GM21529 (cell line): Measurements from ENCODE around the gene ABCC8.

Experiments used
- ATAC-seq: cut with Tn5 transposase; IDR thresholded peaks from one replicate; pipeline ENCODE4 v1.9.1; 2021; ENCODE audit not compliant: unreplicated experiment

ABCC8 gene

DNA sequence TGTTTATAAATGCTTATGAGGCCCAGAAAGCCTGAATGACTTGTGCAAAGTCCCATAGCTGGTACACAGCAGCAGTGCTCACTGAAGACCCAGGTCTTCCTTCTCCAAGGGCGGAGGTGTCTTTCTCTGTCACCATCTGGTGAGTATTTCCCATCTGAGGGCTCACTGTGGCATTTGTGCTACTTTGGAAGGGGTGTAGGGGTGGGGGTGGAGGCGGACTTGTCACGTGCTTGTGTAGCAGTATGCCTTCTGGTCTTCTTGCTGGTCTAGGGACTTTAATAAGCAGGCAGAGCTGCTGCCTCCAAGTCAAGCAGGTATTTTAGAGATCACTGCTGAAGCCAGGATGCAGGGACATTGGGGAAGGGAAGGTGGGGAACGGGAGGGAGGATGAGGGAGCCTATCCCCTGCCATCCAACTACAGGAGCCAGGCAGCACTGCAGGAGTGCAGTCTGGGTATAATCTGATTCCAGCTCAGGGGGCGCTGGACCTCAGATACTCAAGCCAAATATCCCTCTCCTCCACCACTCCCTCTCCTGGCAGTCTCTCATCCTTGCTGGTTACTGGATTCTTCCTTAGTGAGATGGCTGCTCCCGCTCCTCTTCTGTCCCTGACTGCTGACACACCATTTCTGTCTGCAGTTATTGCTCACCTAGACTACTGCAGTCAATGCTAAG, 3.4 kb downstream of the ABCC8 start:
- ATAC-seq, result no peak

DNA sequence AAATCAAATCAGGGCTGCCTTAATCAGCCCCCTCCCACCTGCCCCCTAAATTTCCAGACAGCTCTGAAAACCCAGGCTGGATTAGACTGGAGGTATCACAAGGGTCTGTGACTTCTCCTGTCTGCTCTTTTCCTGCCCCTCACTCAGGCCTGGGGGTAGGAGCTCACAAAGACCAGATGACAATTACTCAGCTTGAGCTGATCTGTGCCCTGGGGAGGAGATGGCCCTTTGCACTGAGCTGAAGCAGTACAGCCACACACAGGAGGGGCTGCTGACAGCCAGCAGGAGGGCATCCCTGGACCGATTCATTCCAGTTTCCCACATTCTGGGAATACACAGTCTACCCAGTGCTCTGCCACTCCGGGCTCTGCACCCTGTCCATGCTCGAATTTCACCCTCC, 4.2 kb downstream of the ABCC8 start:
- ATAC-seq, result no peak

DNA sequence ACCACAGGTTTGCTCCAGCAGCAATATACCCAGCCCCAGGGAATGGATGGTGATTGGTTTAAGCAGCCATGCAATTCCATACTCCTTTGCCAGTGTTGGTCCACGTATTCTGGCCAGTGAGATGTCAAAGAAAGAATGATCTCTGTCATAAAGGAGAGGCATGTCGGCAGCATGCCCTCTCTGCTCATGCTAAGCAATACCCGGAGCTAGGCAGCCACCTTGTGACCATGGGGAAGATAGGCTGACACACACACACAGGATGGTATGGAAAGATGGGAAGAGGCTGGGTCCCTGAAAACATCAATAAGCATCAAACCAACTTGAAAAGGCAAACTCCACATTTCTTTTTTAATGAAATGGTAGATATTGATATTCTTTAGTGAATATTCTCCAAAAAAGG, 5.1 kb downstream of the ABCC8 start:
- no peak for ATAC-seq

DNA sequence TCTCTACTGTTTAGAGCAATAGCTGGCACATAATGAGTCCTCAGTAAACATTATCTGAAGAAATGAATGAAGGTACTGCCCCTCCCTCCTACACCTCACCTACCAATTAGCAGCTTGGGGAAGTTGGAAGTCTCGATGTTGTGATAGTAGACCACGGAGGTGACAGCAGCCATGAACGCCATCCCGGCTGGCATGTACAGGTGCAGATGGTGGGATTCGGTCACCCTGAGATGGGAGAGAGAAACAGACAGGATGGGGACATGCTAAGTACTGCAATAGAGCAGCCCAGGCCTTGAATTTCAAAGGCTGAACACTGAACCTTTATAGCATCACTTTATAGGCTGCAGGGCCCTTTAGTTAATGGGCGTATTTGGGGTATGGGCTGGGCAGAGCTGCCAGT, 6.6 kb downstream of the ABCC8 start:
- ATAC-seq, result no peak

DNA sequence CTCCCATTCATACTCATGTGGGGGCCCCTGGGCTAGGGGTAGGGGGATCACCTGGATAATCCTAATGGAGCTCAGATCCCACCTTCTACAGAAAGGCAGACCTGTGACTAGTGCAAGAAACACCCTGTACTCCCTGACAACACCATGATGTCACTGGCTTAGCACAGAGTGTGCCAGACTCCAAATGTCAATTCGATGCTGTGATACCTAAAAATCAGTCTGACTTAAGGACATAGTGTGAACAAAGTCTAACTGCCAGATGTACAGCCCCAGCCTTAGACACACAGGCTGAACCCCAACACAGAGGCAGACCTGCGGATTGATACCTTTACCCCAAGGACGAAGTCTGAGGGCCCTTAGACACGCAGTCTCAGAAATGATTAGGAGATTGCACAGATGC, 8.5 kb downstream of the ABCC8 start:
- ATAC-seq, result no peak

DNA sequence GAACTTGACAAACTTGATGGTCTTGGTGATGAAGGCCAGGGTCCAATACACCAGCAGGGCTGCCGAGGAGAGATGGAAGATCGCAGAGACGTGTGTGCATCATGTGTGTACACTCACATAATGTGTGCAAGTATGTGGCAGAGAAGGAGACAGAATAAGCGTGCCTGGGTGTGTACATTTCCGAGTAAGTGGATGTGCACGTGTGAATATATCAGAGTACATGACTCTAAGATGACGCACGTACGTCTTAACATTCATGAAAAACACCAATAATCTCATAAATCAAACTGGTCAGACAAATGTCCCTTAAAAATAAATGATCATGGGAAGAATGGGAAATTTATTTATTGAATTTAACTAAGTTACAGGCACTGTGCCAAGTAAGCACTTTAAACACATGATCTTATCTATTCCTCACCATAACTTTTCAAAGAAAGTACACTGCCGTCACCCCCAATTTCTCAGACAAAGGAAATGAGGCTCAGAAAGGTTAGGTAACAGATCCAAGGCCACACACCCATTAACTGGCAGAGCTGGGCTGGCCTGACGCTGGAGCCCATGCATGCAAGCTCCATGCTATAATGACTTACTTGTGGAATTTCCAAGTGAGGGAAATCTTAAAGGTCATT, 13.0 kb downstream of the ABCC8 start:
- no peak for ATAC-seq

DNA sequence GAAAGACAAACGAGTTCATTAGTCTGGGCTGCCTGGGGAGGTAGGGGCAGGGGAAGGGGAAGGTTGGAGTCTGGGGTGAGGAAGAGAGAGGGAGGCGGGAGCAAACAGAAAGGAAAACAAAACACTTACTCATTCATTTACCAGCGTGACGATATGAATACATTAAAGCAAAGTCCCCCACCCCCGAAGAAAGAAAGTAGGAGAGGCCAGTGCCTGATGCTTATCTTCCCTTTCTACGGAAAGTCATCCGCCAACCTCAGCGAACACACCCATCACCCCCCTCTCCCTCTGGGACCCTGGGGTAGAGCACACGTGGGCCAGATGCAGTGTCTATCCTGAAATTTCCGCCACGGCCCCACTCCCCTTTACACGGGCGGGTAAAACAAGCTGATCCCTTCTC, 13.7 kb downstream of the ABCC8 start:
- no peak for ATAC-seq

DNA sequence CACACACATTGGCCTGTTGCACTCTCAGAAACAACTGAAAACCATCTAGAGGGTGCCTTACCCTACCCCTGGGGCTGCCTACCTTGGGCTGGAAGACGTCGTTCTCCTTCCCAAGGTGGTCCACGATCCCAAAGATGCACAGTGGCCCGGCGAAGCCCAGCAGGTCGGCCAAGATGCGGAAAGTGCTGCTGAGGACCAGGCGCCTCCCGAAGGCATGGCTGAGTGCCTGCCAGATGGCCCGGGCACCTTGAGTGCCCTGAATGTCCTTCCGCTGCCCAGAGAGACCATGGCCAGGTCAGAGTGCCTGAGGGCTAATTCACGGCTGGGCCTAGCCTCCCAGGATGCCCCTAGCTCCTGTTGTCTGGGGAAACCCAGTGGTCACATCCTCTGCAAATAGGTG, 16.2 kb downstream of the ABCC8 start:
- no peak for ATAC-seq

DNA sequence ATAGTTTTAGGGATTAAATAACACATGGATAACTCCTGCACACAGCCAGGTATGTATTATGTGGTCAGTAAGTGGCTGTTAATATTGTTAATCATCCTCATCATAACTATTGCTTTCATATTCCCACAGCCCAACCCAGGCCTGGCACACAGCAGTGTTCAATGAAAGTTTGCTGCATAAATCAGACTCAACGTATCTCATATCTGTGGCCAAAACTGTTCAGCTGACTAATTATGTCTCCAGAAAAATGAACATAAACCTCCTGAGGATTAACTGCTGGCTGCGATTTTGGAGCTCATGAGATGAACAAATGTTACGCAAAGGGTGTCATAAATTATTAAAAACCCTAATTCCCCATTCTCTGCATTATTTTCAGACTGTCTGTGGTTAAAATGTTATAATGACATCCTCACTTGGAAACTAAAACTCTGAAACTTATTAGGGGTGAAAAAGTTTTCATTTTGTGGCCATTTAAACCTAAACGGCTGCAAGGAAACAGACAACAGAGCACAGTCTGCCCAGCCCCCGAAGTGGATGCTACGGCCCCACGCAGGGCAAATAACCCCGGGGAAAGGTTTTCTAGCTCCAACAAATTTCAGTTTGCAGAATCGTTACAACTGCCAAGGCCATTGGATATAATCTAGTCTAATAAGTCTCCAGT, 17.3 kb downstream of the ABCC8 start:
- ATAC-seq, result no peak

DNA sequence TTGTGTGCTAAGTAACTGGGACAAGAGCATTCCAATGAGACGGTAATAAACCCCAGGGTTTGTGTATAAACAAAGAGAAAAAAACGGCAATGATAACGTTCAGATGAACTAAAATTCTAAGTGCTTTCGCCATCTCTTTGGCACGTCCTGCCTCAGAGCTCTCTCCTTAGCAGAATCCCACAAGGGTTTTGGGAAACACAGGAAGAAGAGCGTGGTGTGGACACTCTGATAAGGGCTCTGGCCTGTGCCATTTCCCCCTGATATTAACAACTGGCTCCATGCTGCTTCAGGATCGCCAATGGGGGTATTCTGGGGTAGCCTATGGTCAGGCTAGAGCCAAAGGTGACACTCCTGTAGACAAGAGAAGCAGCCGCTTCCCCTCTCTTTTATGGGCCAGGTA, 18.4 kb downstream of the ABCC8 start:
- no peak for ATAC-seq

DNA sequence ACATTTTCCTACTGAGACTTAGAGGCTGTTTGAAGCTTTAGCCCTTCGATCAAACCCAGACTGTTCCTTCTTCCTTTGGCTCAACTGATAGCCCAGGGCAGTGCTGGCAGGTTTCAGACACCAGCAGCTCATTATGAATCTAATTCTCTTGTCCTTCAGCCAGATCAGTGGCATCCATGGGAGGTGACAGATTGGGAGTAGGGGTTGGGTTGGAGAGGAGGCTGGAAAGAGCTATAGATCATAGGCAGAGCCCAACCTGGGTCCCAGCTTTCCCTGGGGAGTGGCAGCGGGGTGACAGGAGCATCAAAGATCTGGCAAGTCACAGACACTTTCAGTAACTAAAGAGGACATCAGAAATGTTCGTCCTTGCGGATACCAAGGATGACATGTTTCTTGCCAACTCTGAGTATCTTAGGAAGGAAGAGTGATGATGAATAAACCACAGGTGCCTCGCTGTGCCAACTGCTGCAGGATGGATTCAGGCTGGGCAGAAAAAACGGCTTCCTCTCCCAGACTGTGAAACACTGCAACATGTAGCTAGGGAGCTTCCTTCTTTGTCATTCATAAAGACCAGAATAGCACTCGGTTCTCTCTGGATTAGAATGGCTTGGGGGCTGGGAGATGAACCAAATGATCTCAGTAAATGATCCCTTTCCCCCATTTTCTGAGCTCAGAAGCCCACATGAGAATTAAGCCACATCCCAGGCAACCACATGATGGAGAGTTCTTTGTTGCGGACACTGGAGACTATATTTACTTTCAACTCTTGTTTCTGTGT, 19.1 kb downstream of the ABCC8 start:
- no peak for ATAC-seq

DNA sequence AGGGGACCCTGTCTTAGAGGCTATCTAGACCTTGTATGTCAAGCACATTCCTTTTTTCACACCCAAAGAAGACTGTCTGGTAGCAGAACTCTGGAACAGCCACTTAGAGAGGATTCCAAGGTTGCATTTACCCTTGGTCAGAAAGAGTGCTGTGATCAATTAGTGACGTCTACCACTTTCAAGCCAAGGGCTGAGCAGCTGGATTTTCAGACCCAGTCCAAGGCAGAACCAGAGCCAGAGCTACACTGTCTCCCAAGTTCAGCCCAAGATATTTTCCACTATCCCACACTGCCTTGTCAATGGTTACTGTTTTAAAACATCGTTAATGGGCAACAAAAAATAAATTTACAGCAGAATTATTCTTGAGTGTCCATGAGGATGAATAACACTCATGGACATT, 24.0 kb downstream of the ABCC8 start:
- ATAC-seq, result no peak

DNA sequence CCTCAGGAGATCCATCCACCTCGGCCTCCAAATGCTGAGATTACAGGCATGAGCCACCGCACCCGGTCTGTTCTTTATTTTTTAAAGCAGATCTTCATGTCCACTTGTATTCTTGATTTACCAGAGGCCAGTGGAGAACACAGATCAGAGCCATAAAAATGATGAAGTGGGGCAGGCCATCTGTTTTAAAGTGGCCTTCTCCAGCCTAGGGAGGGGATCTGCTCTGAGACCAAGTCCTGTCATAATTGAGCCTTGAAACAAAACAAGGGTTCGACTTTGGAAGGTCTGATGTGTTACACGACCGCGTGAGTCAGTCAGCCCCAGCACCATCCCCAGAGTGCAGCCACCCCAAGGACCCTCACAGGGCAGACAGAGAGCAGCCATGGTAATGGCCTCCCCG, 27.5 kb downstream of the ABCC8 start:
- no peak for ATAC-seq

DNA sequence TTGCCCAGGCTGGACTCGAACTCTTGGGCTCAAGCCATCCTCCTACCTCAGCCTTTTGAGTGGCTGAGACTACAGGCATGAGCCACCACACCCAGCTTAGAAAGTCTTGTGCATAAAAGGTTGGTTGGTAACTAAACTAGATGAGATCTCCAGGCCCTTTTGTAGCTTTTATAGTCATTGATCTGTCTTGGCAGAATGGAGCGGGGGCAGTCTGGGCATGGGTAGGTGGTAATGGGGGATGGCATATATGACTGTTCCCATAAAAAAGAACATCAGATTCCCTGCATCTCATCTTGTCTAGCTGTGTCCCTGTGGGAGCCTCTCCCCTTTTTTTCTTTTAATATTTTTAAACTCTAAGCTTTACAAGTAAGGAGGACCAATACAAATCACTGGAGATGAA, 30.2 kb downstream of the ABCC8 start:
- no peak for ATAC-seq

DNA sequence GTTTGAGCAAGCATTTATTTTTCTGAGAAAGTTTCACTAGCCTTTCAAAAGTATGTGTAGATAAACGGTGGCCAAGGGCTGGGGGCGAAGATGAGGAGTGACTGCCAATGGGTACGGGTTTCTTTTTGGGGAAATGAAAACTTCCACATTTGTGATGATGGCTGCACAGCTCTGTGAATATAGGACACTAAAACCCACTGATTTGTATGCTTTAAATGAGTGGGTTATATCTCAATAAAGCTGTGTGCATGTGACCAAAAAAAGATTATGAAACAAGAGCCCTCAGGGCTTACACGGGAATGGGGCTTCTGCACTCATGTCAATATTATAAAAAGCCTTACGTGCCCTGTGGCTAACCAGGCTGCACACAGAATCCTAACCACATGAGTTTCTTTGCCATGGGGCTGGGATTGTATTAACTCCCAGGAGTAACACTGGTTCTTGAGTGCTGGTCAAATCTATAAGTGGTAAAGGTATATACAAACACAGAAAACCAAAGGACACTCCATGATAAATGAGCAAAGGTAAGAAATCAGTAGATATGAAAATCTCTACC, 31.3 kb downstream of the ABCC8 start:
- ATAC-seq, result no peak

DNA sequence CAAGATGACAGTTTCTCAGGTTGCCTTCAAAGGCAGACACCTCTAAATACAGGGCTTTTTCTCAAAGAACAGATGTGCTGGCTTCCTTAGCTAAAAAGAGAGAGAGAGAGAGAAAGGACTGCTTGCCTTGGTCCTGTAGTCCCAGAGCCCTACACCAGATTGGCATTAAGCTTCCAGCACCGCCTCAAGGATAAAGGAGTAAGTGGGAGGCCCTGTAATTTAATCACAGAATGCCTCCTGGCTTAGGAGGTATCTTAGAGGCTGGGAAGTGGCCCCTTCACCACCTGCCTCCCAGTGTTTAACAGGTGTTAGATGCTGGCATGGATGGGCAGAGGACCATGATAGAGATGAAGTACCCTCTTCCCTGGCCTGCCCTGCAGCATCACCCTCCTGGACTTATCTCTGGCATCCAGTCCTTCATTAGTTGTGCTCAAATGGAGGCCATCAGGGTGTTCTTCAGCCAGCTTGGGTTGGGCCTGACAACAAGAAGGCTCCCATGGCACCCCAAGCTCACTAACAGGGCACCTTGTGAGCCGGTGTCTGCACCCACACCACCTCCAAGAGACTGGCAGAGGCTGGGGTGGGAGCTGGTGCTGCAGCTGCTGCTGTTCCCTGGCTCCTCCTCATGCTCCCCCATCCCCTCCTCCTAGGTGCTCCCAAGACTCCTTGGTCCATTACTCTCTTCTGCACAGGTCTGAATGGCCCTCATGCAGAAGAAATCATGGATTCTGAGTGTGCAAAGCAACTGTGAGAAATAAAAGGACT, 32.5 kb downstream of the ABCC8 start:
- ATAC-seq, result no peak

DNA sequence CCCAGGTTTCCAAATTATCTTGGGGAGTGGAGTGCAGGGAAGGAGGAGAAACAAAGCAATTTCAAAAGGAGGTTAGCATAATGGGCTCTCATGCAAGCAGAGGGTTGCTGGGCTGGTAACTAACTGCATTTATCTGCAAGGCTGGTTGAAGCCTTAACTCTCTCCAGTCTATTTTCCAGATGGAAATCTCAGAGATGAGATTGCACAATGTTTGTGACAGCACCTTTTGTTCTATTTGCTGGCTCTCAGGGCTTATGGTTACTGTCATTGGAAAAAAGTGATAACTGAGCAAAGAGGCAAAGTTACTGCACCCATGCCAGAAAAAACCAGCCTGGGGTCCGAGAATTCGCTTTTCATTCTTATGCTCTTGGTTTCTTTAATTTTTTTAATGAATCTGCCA, 33.2 kb downstream of the ABCC8 start:
- ATAC-seq, result no peak

DNA sequence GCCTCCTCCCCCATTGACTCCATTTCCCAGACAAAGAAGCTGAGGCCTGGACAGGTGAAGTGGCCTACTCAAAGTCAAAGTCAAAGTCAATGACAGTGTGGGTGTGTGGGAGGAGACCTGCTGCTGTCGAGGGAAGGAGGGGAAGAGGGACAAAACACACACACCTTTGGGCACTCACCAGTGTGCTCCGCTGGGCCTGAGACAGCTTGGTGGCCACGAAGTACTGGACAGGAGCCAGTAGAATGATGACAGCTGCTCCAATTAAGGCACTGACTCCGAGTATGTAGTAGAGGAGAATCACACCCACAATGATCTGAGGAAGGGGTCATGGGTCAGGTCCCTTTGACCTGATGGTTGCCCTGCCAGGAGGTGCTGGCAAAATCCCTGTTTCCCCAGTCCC, 33.6 kb downstream of the ABCC8 start:
- no peak for ATAC-seq

DNA sequence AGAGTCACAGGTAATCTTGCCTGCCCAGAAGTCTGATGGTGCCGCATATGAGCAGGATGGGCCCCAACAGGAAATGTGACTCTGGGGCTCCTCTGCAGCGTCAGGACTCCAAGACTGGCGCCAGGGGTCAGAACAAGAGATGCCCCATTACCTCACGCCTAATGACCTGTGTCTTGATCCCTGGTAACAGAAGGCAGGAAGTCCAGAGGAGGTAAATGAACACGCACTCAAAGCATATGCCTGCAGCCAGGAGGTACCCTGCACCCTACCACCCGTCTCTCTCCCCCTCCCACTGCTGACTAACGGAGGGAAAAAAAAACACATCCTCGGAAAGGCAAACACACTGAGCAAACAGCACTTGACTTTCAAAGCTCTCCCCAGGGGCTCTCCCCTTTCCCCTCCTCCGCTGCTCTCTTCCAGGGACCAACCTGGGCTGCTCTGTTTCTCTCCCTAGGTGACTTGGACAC, 37.3 kb downstream of the ABCC8 start:
- ATAC-seq, result no peak

DNA sequence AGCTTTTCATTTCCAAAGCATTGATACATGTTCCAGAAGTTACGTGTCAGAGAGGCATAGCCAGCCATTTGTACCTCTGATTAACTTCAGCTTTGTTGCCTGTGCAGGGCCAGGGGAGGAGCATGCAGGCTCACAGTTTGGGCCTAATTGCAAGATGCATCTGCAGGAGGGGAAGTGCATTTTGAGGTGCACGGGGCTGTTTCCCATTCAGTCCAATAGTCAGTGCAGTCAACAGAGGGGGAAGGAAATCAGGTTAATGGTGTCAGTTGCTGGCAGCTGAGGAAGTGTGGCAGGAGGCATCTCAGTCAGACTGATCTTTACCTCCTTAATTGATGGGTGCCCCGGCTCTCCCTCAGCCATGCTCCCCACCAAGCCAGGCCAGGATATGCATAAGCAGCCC, 39.3 kb downstream of the ABCC8 start:
- no peak for ATAC-seq

DNA sequence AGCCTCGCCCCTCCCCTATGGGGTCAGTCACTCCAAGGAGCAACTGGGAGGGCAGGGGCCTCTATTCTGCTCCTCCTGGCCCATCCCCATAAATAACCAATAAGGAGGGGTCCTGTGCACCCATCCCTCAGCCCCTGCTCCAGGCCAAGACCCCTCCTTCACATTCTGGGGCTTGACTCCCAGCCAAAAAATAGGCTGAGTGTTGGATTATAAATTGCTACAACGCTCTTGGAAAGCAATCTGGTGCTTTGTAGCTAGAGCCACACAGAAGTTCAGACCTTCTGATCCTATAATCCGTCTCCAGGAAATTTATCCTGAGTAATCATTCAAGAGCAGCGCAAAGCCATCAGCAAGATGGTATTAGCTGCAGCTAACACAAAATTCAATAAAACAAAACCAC, 42.5 kb downstream of the ABCC8 start:
- ATAC-seq, result no peak
